WERI-Rb-1 (cell line): ENCODE measurements around the gene TBXAS1.

Source experiments
- DNase-seq: peaks from one replicate; pipeline ENCODE4 v3.0.0-alpha.2; 2020
- H3K27ac ChIP-seq: fragments of 250-450 bp; sonication (Bioruptor Pico); 2 replicates; pipeline ENCODE4 v1.5.1; 2020; ENCODE audit warnings: mild to moderate bottlenecking, moderate library complexity
- H3K27me3 ChIP-seq: fragments of 250-450 bp; sonication (Bioruptor Pico); 2 replicates; pipeline ENCODE4 v1.5.1; 2021; ENCODE audit warnings: mild to moderate bottlenecking, low read depth, moderate library complexity; ENCODE audit not compliant: insufficient read depth, severe bottlenecking
- H3K36me3 ChIP-seq: fragments of 250-450 bp; sonication (Bioruptor Pico); 2 replicates; pipeline ENCODE4 v1.5.1; 2020; ENCODE audit warnings: mild to moderate bottlenecking, moderate library complexity
- H3K4me3 ChIP-seq: 2 replicates; pipeline ENCODE4 v1.5.1; 2011; ENCODE audit warnings: low read depth, mild to moderate bottlenecking, control low read depth, low read length
- H3K9me3 ChIP-seq: fragments of 250-450 bp; sonication (Bioruptor Pico); 2 replicates; pipeline ENCODE4 v1.5.1; 2021; ENCODE audit warnings: mild to moderate bottlenecking, moderate library complexity; ENCODE audit not compliant: severe bottlenecking
- CTCF ChIP-seq: IDR thresholded peaks from 2 replicates; pipeline ENCODE4 v1.5.1; 2011; ENCODE audit warnings: low read depth, mild to moderate bottlenecking, control low read depth, inconsistent platforms, low read length

Gene TBXAS1

GRCh38 chr7:140027858-140028257 lies 198.8 kb downstream of the TBXAS1 start:
- TF ChIP-seq CTCF = no peak
- H3K36me3 ChIP-seq = no peaks in the 10 kb centered on the region
- H3K4me3 ChIP-seq = no peak overlapping the region
- H3K27me3 ChIP-seq = no peaks in the 10 kb centered on the region
- DNase-seq = no peak
- no peak overlapping the region for H3K27ac ChIP-seq
- H3K9me3 ChIP-seq = no peaks in the 10 kb centered on the region

GRCh38 chr7:140028311-140028710 lies 199.2 kb downstream of the TBXAS1 start:
- H3K9me3 ChIP-seq = no peaks in the 10 kb centered on the region
- no peak for TF ChIP-seq CTCF
- no peak for DNase-seq
- no peaks in the 10 kb centered on the region for H3K27me3 ChIP-seq
- no peaks in the 10 kb centered on the region for H3K36me3 ChIP-seq
- no peak overlapping the region for H3K27ac ChIP-seq
- no peak overlapping the region for H3K4me3 ChIP-seq

- no peak overlapping the region for H3K27ac ChIP-seq
- TF ChIP-seq CTCF = no peak
- no peak overlapping the region for H3K4me3 ChIP-seq
- H3K27me3 ChIP-seq = no peaks in the 10 kb centered on the region
- no peaks in the 10 kb centered on the region for H3K36me3 ChIP-seq
- H3K9me3 ChIP-seq = no peaks in the 10 kb centered on the region
- DNase-seq = no peak
Measured at GRCh38 chr7:140029072-140029471, 200.0 kb downstream of the TBXAS1 start.

GRCh38 chr7:140031364-140031763 lies 202.3 kb downstream of the TBXAS1 start:
- no peaks in the 10 kb centered on the region for H3K9me3 ChIP-seq
- no peak overlapping the region for H3K27ac ChIP-seq
- no peaks in the 10 kb centered on the region for H3K27me3 ChIP-seq
- no peak for DNase-seq
- H3K4me3 ChIP-seq = no peak overlapping the region
- H3K36me3 ChIP-seq = no peaks in the 10 kb centered on the region
- TF ChIP-seq CTCF = no peak

- no peaks in the 10 kb centered on the region for H3K36me3 ChIP-seq
- TF ChIP-seq CTCF = no peak
- no peaks in the 10 kb centered on the region for H3K9me3 ChIP-seq
- no peaks in the 10 kb centered on the region for H3K27me3 ChIP-seq
- DNase-seq = no peak
- no peak overlapping the region for H3K27ac ChIP-seq
- H3K4me3 ChIP-seq = no peak overlapping the region
Measured at GRCh38 chr7:140033036-140033435, 204.0 kb downstream of the TBXAS1 start.

GRCh38 chr7:140033779-140034363 lies 204.8 kb downstream of the TBXAS1 start:
- H3K27ac ChIP-seq = no peak overlapping the region
- no peaks in the 10 kb centered on the region for H3K36me3 ChIP-seq
- DNase-seq = no peak
- no peaks in the 10 kb centered on the region for H3K27me3 ChIP-seq
- no peak overlapping the region for H3K4me3 ChIP-seq
- TF ChIP-seq CTCF = no peak
- H3K9me3 ChIP-seq = no peaks in the 10 kb centered on the region
